ENCODE data around the gene CYP27C1.

- TF ChIP-seq POLR2A (IDR thresholded peaks at IDR 0.05; ENCODE audit: low read depth) (no peak), CTCF (IDR thresholded peaks at IDR 0.05) (no peak), POLR2AphosphoS5 (IDR thresholded peaks at IDR 0.05) (no peak), EP300 (IDR thresholded peaks at IDR 0.05) (no peak)
Measured at GRCh38 chr2:127193967-127194280, 26.2 kb downstream of the CYP27C1 start.

Measured in esophagus muscularis mucosa (tissue), 4 donors.